Adrenal gland (tissue), 5 donors: Measurements from ENCODE around the gene ARID5B.

Experiments used
- POLR2A ChIP-seq, 2 donors: fragments of 450-650 bp; IDR thresholded peaks; one replicate each; pipeline ENCODE4 v1.6.1; 2017; ENCODE audit warnings: antibody characterized with exemption in 2 of 2, mild to moderate bottlenecking in 2 of 2, moderate library complexity in 1 of 2
- TF ChIP-seq, protein P1 (sequence below), 6 experiments: fragments of 450-650 bp in 4 of 6; fragments of 200-600 bp in 2 of 6; sonication (generic) in 1 of 6; IDR thresholded peaks; 1 replicate in 5 of 6; 2 replicates in 1 of 6; pipeline versions ENCODE4 v1.5.1 to v1.8.0; 2016 to 2021; ENCODE audit warnings: antibody characterized with exemption in 6 of 6, mild to moderate bottlenecking in 2 of 6, moderate library complexity in 1 of 6
- donor health status: DM: no; HTN: no; CAD: no.

DNA sequence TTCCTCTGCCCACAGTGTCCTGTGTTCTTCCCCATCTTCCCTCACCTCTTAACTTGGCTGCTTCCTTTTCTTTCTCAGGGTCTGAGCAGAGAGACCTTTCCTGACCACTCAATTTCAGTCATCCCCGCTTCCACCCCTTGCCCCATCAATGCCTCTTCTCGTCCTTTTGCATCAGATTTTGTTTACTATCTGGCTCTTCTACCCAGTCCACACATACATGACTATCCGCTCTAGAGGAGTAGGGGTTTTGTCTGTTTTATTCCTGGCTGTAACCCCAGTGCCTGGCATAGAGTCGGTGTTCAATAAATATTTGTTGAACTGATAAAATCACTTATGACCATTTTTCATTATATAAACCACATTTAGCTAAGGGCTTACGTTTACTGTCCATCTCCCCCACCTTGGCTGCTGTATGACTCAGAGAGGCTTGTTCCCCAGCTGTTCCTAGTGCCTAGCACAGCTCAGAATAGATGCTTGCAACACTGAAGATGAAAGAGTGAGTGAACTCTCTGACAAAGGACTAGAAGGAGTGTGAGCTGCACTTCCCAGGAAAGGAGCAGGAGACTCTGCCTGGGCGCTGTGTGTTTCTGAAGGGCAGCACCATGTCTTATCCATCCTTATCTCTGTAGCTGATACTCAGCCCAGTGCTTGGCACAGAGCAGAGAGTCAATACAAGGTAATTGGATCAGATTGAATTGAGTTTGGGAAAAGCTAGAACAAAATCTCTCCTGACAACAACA lies 21.9 kb downstream of the ARID5B start:
- TF ChIP-seq, protein P1, sequence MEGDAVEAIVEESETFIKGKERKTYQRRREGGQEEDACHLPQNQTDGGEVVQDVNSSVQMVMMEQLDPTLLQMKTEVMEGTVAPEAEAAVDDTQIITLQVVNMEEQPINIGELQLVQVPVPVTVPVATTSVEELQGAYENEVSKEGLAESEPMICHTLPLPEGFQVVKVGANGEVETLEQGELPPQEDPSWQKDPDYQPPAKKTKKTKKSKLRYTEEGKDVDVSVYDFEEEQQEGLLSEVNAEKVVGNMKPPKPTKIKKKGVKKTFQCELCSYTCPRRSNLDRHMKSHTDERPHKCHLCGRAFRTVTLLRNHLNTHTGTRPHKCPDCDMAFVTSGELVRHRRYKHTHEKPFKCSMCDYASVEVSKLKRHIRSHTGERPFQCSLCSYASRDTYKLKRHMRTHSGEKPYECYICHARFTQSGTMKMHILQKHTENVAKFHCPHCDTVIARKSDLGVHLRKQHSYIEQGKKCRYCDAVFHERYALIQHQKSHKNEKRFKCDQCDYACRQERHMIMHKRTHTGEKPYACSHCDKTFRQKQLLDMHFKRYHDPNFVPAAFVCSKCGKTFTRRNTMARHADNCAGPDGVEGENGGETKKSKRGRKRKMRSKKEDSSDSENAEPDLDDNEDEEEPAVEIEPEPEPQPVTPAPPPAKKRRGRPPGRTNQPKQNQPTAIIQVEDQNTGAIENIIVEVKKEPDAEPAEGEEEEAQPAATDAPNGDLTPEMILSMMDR (IDR thresholded peaks at IDR 0.05) = no peak
- peak in 1 of 2 donors; percentile 35 for TF ChIP-seq POLR2A (IDR thresholded peaks at IDR 0.05)
